Hindlimb muscle (tissue), 1 donor: ENCODE measurements around the gene NRP2. TPM values are rescaled to one million over a fixed set of nuclear protein-coding genes. Genes with fewer than 3 reads are reported as not detected.

ENCODE experiments used
- DNase-seq: peaks from one replicate; pipeline ENCODE4 v3.0.0-alpha.2; 2013
- polyA plus RNA-seq: library from polyadenylated mRNA; unstranded; fragments of 120-200 nt; gene quantifications from one replicate; pipeline ENCODE4 v1.2.1, GENCODE V29; 2013; ENCODE audit not compliant: insufficient read length

The NRP2 gene
- polyA plus RNA-seq, 1 donor, result 11.1 TPM

DNA sequence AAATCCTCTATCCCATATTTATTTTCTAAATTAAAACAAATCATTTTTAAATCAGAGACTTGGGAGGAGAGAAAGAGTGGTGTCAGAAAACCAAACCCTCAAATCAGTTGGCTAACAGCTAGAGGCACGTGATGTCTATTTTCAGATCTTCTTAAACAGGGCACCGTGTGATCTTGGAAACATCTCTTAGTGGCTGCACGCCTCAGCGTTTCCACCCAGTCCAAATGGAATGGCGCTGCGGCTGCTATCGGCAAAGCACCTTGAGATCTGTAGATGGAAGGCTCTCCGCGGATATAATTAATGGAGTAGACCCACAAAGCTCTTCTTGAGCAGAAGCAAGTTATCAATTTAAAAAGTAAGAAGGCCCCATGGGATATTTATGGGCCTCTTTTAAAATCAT is 50.0 kb downstream of the NRP2 start:
- no peak for DNase-seq

DNA sequence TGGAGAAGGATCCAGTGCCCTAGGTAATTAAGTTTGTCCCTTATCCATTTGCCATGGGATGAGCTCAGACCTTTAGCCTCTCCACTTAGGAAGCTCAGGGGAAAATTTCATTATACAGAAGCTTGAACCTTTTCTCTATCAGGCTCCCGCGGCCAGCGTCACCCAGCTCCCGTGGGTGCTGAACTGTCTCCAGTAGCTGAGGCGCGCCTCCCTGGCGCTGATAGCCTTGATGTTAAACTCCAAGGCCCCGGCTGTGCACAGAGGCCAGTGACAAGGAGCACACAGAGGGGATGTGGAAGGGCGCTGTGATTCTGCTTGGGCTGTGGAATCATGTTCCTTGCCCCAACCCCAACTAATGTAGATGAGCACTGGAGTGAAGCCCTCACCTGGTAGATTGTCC is 50.8 kb downstream of the NRP2 start:
- DNase-seq, result no peak

DNA sequence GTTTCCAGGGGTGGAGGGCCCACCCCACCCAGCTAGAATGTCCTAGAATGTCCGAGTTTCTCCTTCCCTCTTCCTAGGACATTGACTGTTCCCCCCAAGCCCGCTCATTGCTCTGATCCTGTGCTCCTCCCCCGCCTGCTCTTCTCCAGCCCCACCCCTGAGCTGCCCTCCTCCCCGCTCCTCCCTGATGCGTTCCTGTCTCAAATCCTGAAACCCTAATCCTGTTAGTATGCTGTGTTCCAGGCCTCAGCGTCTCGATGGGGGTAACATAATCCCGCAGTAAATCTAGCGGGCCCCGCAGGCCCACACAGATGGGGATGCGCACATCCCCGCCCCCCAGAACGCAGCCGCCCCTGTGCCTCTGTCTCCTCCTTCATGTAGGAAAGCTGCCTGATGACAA is 51.3 kb downstream of the NRP2 start:
- DNase-seq, result no peak

DNA sequence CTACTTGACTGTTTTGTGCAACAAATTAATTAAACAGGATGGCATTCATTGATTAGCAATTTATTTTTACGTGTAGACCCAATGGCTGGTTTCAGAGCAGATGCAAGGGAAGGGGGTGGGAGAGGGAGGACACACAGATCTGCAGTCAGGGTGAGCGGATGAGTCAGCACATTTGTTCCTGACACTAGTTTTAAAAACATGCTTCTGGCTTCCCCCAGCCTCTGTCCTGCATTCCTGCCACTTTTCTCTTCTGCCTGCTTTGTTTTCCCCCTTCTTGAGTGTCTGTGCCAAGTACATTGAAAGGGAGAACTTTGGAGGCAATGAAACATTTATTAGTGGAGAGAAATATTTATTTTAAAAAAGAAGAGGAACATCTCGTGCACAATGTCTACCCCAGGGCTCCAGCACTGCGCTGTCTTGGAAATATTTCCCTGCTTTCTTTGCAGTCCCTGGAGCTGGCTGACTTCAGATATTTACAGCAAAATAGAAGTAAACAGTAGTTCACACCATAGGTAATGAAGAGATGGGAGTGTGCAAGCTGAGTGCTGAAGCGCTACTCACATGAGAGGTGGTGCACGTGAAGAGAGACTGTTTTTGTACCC is 52.2 kb downstream of the NRP2 start:
- DNase-seq, result no peak

DNA sequence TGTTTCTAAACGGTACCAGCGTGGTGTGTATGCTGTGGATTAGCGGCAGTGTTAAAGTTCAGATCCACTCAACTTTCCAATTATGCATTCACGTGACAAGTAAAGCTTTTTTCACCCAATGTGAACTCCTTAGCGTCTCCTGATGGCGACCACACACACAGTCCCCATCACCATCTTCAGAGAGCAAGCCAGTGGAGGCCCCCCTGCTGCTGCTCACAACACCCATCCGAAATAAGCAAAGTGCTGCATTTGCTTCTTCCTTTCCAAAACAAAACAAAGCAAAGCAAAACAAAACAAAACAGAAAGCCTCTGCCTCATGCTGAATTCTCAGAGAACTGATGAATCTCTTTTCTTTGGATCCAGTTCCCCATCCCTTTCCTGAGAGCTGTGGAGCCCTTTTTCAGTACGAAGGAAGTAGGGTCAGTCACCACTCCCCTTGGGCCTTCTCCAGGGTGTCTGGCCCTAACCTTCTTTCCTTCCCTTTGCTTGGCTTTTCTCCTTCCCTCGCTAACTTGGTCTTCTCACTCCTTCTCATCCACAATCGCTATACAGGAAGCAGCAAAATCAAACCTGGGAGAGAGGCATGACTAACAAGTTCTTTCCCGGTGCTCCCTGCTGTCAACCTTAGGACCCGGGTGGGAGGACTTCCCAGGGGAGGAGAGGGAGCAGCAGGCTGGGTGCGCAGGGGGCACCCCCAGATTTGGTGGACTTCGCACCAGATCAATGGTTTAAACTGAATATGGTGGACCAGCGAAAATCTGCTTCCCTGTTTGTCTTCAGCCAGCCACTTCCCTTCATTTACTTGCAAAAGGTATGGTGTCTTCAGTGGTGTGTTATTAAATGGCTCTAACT is 56.0 kb downstream of the NRP2 start:
- no peak for DNase-seq

DNA sequence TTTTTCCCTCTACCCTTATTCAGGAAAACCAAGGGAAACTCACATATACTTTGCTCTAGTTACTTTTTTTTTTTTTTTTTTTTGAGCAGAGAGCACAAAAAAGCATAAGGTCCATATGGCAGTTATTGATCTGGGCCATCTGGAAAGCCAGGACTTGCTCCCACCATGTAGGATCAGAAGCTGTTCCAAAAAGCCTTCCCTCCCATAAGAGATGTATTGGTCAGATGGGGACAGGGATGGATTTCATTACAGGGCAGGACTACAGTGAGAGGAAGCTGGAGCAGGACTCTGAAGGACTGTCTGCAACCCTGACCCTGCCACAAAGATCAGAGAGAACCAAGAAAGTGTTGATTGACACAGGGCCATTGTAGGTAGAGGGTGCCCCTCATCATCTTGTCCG is 57.3 kb downstream of the NRP2 start:
- DNase-seq, result no peak

DNA sequence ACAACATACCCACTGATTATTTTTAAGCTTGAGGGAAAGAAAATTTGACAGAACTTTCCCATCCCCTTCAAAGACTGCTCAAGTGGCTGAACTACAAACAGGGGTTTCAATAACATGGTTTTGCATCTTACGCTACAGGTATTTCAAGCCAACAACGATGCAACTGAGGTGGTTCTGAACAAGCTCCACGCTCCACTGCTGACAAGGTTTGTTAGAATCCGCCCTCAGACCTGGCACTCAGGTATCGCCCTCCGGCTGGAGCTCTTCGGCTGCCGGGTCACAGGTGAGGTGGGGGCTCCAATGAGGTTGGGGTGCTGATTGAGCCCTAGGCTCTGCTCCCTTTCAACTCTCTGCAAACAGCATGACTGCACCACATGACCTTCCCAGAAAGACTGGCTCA is 58.1 kb downstream of the NRP2 start:
- DNase-seq, result no peak

DNA sequence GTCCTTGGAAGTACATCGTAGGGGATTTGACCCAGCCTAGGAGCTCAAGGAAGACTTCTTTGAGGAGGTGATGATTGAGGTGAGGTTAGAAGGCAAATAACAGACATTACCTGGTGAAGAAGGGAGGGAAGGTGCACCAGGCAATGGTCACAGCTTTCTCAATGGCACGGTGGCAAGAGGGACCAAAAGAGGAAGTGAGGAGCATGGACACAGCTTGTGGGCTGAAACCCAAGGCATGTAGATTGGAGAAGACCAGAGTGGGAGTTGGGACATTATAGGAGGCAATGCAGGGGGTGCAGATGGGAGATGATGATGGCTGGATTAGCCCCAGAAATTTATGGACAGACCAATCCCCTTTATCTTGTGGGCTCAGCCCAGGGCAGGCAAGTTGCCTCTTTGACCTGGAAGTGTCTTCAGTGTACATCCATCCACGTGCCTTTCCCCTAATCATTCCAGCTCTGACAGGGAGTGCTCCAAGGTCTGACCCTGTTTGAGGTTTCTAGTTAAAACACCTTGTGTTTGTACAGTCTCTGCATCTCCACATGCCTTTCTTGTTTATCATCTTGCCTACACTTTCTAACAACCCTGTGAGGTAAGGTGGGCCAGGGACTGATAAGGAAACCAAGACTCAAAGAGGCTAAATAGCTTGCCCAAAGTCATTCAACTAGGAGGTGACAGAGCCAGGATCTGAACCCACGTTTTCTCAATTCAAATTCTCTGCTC is 59.1 kb downstream of the NRP2 start:
- no peak for DNase-seq

DNA sequence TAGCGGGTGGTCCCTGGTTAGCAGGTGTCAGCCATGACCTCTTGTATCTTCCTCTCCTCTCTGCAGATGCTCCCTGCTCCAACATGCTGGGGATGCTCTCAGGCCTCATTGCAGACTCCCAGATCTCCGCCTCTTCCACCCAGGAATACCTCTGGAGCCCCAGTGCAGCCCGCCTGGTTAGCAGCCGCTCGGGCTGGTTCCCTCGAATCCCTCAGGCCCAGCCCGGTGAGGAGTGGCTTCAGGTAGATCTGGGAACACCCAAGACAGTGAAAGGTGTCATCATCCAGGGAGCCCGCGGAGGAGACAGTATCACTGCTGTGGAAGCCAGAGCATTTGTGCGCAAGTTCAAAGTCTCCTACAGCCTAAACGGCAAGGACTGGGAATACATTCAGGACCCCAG is 60.8 kb downstream of the NRP2 start:
- DNase-seq, result no peak

DNA sequence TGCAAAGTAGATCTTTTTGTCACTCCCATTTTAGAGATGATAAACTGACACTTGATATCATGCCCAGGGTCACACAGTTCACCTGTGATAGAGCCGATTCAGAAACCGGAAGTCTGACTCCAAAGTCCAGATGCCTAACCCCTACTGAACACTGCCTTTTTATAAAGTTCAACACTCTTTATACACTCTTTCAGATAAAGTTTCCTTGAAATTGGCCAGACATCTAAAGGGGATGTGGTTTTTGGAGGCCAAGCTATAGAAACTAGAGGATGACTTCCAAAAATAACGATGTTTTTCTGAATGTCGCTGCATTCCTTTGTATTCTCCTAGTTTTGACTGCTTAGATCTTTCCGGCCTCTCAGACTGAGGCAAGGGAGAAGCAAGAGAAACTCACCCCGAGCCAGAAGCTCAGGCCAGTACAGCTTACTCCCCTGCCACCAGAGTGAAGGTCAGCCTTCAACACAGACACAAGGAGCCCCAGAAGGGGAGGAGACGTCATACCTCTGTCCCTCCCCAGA is 61.8 kb downstream of the NRP2 start:
- DNase-seq, result no peak

DNA sequence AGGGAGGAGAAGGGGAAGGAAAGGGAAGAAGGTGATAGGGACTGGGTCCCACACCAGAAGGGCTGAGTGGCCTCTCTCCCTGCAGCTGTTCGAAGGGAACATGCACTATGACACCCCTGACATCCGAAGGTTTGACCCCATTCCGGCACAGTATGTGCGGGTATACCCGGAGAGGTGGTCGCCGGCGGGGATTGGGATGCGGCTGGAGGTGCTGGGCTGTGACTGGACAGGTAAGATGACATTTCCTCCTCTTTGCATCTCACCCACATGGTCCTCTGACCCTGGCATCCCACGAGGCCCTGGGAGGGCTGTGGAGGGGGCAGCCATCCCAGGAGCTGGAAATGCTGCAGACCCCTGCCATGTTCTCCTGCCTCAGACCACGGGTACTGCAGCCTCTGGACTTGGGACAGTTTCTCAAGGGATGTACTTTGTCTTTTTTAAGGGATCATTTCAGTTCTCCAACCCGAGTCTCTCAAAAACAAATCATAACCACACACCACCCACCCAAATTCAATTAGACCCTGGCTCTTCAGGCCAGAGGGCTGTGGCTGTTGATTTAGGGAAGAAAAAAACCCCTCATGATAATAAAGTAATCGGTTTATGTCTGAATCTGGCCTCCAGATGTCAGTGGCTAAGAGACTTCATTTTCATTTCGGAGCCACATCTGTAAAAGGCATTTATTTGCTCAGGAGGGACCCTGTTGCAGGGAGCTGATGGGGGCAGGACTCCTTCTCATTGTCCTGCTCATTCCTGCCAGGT is 63.5 kb downstream of the NRP2 start:
- no peak for DNase-seq

DNA sequence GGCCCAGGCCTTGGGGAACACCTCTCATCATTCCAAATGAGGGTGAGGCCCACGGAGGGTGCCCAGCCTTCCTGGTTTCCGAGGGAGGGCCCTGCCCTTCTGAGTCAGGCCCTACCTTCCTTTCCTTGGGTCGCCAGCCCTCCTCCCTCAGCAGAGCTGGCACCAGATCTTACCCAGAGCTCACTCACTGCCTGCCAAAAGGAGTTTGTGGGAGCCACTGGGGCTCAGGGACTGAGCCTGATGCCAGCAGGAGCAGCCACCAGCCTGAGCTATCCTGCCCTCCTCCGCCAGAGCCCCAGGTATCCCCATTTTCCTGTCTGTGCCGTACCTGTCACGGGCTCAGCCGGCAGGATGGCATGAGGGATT is 64.1 kb downstream of the NRP2 start:
- DNase-seq, result no peak

DNA sequence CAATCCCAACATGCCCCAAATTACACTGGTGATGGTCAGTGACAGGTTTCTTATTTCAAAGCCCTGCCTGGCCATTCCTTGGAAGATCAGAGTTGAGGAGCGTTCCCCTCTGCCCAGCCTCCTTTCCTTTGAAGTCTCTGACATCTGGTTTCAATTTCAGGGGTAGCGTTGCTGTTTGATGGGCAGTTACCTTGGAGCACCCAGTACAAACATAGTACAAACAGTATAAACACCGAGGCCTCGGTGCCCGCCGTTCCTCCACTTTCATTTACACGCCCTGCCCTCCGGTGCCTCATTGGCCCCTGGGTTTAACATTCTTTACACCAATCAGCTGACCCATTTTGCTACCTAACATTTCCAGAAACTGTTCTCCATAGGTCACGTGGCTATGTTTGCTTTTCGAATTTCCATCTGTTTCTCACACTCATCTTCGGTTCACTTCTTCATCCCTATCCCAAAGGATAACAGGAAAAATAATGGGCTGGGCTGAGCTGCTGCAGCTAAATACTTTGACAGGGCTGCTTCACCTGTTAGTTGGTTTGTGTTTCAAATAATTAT is 65.6 kb downstream of the NRP2 start:
- DNase-seq, result no peak

DNA sequence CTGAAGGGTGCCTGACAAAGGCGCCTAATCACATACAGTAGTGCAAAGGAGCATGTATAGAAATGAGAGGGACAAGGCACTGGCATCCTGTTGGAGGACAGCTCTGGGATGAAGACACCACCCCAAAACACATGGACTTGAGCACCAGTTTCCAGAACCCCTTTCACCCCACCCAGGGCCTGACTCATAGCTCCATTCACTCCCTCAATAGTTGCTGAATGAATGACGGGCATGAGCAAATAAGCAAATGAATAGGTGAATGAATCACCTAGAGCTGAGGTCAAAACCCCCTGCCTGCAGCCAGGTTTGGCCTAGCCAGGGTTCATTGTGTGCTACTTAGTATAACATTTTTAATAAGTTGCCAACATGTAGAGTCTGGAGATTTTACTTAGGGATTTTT is 66.3 kb downstream of the NRP2 start:
- DNase-seq, result no peak

DNA sequence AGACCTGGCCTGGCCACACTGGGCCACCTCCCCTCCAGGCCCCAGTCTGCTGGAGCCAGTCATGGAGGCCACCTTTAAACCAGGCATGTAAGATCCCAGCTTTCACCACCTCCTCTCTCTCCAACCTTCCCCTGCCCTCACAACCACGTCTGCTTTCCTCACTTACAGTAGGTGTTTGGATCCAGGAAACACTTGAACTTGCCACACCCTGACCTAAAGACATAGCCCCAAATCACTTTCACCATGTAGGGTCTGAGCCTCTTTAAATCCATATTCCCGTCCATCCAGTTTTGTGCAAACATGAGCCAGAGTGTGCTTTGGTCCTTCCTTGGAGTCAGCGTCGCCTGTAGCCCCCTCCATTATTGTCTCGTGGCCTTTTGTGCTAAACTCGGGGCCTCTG is 66.8 kb downstream of the NRP2 start:
- no peak for DNase-seq

DNA sequence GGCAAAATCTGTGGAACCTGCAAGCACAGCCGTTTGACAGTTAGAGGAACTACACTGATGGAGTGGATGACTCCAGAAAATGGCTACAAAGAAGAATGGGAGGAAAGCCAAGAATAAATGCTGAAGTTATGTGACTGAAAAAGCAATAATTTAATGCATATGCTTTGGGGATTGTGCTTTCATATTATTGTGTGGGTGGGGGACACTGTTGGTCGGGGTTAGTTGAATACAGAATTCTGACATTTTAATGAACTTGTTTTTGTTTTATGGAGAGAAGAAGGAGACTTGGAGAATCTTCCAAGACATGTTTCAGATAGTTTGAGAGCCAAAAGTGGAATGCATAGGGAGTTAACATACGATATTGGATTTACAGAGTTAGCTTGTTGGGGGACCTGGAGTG is 68.5 kb downstream of the NRP2 start:
- no peak for DNase-seq

DNA sequence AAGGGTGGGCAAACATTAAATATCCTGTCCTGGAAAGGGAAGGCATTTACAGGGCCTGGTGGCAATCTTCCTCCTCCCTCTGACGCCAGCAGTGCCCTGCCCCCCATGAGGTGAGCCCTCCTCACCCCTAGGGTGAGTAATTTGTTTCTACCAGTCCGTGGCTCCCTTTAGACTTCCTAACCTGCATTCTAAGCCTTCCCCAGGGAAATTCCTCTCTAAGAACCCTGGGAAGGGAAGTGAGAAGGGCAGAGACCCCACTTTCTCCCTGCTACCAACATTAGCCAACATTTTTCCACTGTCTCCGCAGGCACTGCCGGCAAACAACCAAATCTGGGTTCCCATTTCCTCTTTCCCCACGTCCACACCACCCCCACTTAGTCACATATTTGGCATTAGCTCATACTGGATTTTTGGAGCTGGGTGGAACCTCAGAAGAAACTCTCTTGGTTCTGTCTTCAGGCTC is 69.3 kb downstream of the NRP2 start:
- no peak for DNase-seq

DNA sequence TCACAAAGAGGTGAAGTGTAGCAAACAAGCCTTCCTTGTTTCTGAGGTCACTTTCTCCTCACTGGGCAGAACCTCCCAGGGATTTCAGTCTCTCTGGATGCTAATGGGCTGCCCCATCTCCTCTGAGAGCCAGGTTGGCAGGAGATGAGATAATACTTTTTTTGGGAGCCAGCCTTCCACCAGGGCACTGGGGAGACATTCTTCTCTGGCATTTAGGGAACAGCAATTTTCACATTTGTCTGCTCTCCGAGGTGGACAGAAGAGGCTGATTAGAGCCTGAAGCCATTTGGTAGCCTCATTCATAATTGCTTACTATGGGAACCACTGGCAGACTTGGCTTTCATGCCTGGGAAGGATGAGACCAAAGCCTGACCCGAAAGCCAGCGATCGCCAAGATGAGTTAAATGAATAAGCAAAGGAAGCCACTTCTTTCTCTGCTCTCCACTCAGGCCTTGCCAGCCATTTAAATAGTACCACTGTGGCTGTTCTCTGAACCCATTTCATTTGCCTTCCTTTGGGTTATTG is 70.1 kb downstream of the NRP2 start:
- no peak for DNase-seq

DNA sequence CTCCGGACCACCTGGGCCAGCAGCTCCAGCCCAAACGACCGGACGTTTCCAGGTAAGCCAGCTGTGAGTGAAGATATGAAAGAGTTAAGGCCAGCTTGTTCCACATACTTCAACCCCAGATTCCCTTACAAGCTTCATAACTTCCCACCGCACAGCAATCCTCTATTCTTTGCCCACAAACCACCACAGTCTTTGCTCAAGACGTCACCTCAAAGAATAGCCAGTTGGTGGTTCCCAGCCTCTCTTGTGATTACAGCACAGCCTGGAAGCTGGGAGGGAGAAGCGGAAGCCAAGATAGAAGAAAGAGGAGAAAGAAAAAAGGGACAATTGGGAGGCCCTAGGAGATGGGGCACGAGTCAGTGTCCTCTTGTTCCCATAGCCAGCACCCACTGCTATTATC is 70.6 kb downstream of the NRP2 start:
- DNase-seq, result no peak

DNA sequence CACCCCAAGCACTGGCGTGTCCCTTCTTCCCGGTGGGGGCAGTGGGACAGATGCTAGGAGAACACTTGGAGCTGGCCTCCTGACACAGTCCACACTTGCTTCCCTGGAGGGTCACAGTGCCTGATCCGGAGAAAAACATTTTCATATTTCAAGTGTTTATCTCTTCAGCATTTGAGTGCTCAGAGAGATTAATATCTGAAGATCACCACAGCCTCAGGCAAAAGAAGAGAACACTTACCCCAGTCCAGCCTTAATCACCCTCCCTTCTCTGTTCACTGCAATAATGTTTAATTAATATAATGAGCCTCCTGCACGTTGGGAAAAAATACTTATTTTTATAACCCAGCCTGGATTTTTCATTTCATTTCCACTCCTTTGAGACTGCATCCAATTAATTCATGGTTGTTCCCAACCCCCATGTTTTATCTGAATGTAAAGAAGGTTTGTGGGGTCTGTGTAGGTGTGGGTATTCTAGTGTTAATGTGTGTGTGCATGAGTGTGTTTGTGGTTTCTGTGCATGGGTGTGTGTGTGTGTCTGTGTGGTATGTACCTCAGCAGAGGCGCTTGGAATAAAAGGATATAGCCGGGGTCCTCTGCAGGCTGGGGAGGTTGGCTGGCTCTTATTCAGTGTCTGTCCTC is 72.1 kb downstream of the NRP2 start:
- DNase-seq, result no peak

DNA sequence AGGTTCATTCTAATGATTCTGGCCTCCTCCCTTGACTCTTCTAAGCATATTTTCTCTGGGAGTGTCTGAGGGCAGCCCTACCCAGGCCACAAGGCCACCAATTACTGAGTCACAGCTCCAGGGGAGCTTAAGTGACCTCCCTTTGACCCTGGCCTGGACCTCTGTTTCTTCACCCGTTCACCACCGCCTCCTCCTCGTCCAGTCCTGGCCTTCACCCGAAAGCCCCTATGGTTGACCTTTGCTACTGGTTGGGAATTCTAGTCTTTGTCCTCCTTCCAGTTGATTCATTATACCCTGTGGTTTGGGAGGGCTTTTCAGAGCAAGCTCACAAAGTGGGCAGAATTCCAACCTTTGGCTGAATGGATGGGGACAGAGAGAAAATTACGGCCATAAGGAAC is 72.6 kb downstream of the NRP2 start:
- DNase-seq, result no peak

DNA sequence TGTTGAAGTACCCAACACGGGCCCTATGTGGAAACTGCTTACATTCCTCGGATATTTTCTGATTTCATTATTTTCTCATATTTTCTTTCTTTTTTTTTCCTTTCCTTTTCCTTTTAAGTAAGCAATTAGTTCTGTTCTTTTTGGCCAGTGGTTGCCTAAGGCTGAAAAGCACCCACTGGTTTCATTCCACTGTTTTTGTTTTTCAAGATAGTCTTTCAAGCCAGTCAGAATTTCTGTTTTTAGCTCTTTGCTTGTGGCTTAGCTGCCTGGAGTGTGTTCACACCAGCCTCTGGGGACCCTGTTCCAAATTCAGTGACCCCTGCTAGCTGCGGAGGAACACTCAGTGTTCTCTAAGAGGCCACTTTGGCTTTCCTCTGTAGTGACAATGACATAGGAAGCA is 73.6 kb downstream of the NRP2 start:
- DNase-seq, result no peak
